PC-9 (cell line): Measurements from ENCODE around the gene TEDC1. TPM values are rescaled to one million over a fixed set of nuclear protein-coding genes. Genes with fewer than 3 reads are reported as not detected.

Experiments used
- BruUV-seq: library from RNA; stranded (reverse); fragments of 400-500 nt; replicated peaks from 2 replicates; lab custom pipeline; 2021; lab: Mats Ljungman, UMichigan
- CTCF ChIA-PET: fragments of 300-600 bp; sonication (Branson Sonifier 250); formaldehyde crosslinking; loops from one replicate; lab custom pipeline; 2022; ENCODE audit warnings: antibody characterized with exemption; lab: Charles Lee
- POLR2A ChIA-PET: fragments of 300-600 bp; sonication (Branson Sonifier 250); formaldehyde crosslinking; loops from one replicate; lab custom pipeline; 2022; ENCODE audit warnings: antibody characterized with exemption; ENCODE audit not compliant: unreplicated experiment; lab: Charles Lee
- DNase-seq, 2 experiments: peaks; one replicate each; pipeline versions ENCODE4 v3.0.0 to v3.0.0-alpha.2; 2015 to 2022; ENCODE audit warnings: mixed read lengths in 1 of 2
- H2AFZ ChIP-seq: fragments of 200-600 bp; sonication (generic); 2 replicates; pipeline ENCODE4 v1.8.1; 2017; ENCODE audit warnings: antibody characterized with exemption
- H3F3A ChIP-seq: fragments of 200-600 bp; sonication (generic); 2 replicates; pipeline ENCODE4 v1.8.1; 2017; ENCODE audit warnings: antibody characterized with exemption, mild to moderate bottlenecking, low read depth; ENCODE audit not compliant: insufficient read depth
- H3K27ac ChIP-seq: fragments of 200-600 bp; sonication (generic); 2 replicates; pipeline ENCODE4 v1.6.1; 2016; ENCODE audit warnings: mixed run types
- H3K27me3 ChIP-seq: fragments of 200-600 bp; sonication (generic); 2 replicates; pipeline ENCODE4 v1.6.1; 2016; ENCODE audit warnings: low read depth, mixed run types; ENCODE audit not compliant: insufficient read depth
- H3K36me3 ChIP-seq: fragments of 200-600 bp; sonication (generic); 2 replicates; pipeline ENCODE4 v1.6.1; 2016; ENCODE audit warnings: low read depth, mixed run types
- H3K4me1 ChIP-seq: fragments of 200-600 bp; sonication (generic); replicated peaks from 2 replicates; pipeline ENCODE4 v1.6.1; 2016; ENCODE audit warnings: mixed run types; ENCODE audit not compliant: insufficient read depth
- H3K4me2 ChIP-seq: fragments of 200-600 bp; sonication (generic); 2 replicates; pipeline ENCODE4 v1.6.1; 2017; ENCODE audit warnings: mixed run types
- H3K4me3 ChIP-seq: fragments of 200-600 bp; sonication (generic); 2 replicates; pipeline ENCODE4 v1.6.1; 2016; ENCODE audit warnings: mixed run types
- H3K79me2 ChIP-seq: fragments of 200-600 bp; sonication (generic); 2 replicates; pipeline ENCODE4 v1.6.1; 2017; ENCODE audit warnings: low read depth, mixed run types
- H3K9me2 ChIP-seq: fragments of 200-600 bp; sonication (generic); 2 replicates; pipeline ENCODE4 v1.8.1; 2017; ENCODE audit warnings: mild to moderate bottlenecking; ENCODE audit not compliant: insufficient read depth
- H3K9me3 ChIP-seq: fragments of 200-600 bp; sonication (generic); 2 replicates; pipeline ENCODE4 v1.8.1; 2016; ENCODE audit warnings: low read depth; ENCODE audit not compliant: insufficient read depth
- H4K20me1 ChIP-seq: fragments of 200-600 bp; sonication (generic); 2 replicates; pipeline ENCODE4 v1.8.1; 2017; ENCODE audit not compliant: insufficient read depth
- CTCF ChIP-seq: fragments of 200-600 bp; sonication (generic); conservative IDR thresholded peaks from 2 replicates; pipeline ENCODE4 v1.6.1; 2017; ENCODE audit warnings: mixed run types, antibody characterized with exemption, mild to moderate bottlenecking, moderate library complexity
- EZH2 ChIP-seq: fragments of 200-600 bp; sonication (generic); IDR thresholded peaks from 2 replicates; pipeline ENCODE4 v1.8.0; 2017; ENCODE audit warnings: antibody characterized with exemption, low read depth
- intact Hi-C: fragments of 100-400 bp; cut with micrococcal nuclease; formaldehyde crosslinking; loops from one replicate; pipeline ENCODE4 v1.10.0; 2022; ENCODE audit not compliant: unreplicated experiment
- total RNA-seq: library from RNA; stranded (reverse); gene quantifications from 2 replicates; pipeline ENCODE4 v1.2.3, GENCODE V29; 2021

TEDC1 gene
- total RNA-seq, 1 experiment from 2014 or later = 21.2 TPM

- no peaks in the 10 kb centered on the region for H3K4me1 ChIP-seq
- H3K9me3 ChIP-seq = no peaks in the 10 kb centered on the region
- H2AFZ ChIP-seq = no peak overlapping the region
- H4K20me1 ChIP-seq = peaks cover 23% of the 10 kb centered on the region
- no peak overlapping the region for H3K4me2 ChIP-seq
- CTCF ChIA-PET = no interaction called here
- intact Hi-C loops = no loop called here
- no peaks in the 10 kb centered on the region for H3F3A ChIP-seq
- no peaks in the 10 kb centered on the region for H3K9me2 ChIP-seq
- H3K27ac ChIP-seq = no peak overlapping the region
- POLR2A ChIA-PET = no interaction called here
- DNase-seq = no peak
- no peak overlapping the region for H3K4me3 ChIP-seq
- H3K79me2 ChIP-seq = no peaks in the 10 kb centered on the region
- BruUV-seq = no TSS peak
- H3K27me3 ChIP-seq = no peaks in the 10 kb centered on the region
- H3K36me3 ChIP-seq = no peaks in the 10 kb centered on the region
- no peak for TF ChIP-seq CTCF
- no peak for TF ChIP-seq EZH2
These were observed 46.2 kb upstream of the TEDC1 start for GRCh38 chr14:105444859-105445258.

GRCh38 chr14:105445290-105445689 lies 45.8 kb upstream of the TEDC1 start:
- CTCF ChIA-PET = no interaction called here

GRCh38 chr14:105445901-105446845 lies 44.9 kb upstream of the TEDC1 start:
- TF ChIP-seq CTCF (no peak), EZH2 (no peak)
- intact Hi-C loops = no loop called here
- no peaks in the 10 kb centered on the region for H3K36me3 ChIP-seq
- H4K20me1 ChIP-seq = peaks cover 23% of the 10 kb centered on the region
- no peaks in the 10 kb centered on the region for H3F3A ChIP-seq
- no peak for DNase-seq
- H2AFZ ChIP-seq = no peak overlapping the region
- H3K4me3 ChIP-seq = no peak overlapping the region
- H3K79me2 ChIP-seq = no peaks in the 10 kb centered on the region
- H3K4me2 ChIP-seq = no peak overlapping the region
- H3K4me1 ChIP-seq = no peaks in the 10 kb centered on the region
- H3K27ac ChIP-seq = no peak overlapping the region
- CTCF ChIA-PET = no interaction called here
- H3K9me2 ChIP-seq = no peaks in the 10 kb centered on the region
- no peaks in the 10 kb centered on the region for H3K27me3 ChIP-seq
- no peaks in the 10 kb centered on the region for H3K9me3 ChIP-seq
- POLR2A ChIA-PET = no interaction called here
- no TSS peak for BruUV-seq

More at GRCh38 chr14:105445290-105445689, 45.8 kb upstream of the TEDC1 start:
- no peak for DNase-seq
- H3K79me2 ChIP-seq = no peaks in the 10 kb centered on the region
- no TSS peak for BruUV-seq
- no peaks in the 10 kb centered on the region for H3K9me2 ChIP-seq
- H3K36me3 ChIP-seq = no peaks in the 10 kb centered on the region
- no peak for TF ChIP-seq CTCF
- no peak for TF ChIP-seq EZH2
- POLR2A ChIA-PET = no interaction called here
- no peak overlapping the region for H3K4me2 ChIP-seq
- peaks cover 23% of the 10 kb centered on the region for H4K20me1 ChIP-seq
- H3K27me3 ChIP-seq = no peaks in the 10 kb centered on the region
- intact Hi-C loops = no loop called here
- H3K9me3 ChIP-seq = no peaks in the 10 kb centered on the region
- no peak overlapping the region for H3K4me3 ChIP-seq
- H2AFZ ChIP-seq = no peak overlapping the region
- H3K4me1 ChIP-seq = no peaks in the 10 kb centered on the region
- H3F3A ChIP-seq = no peaks in the 10 kb centered on the region
- H3K27ac ChIP-seq = no peak overlapping the region
